Smooth muscle cell (in vitro differentiated cells): ENCODE data around the gene FKBP15. TPM values are rescaled to one million over a fixed set of nuclear protein-coding genes. Genes with fewer than 3 reads are reported as not detected.

Experiments used
- DNase-seq: peaks from one replicate; lab custom pipeline; 2025; ENCODE audit not compliant: unreplicated experiment; lab: John Stamatoyannopoulos, UW
- H2AFZ ChIP-seq: fragments of 200-600 bp; sonication (generic); 2 replicates; pipeline ENCODE4 v1.6.0; 2016; ENCODE audit warnings: antibody characterized with exemption, low read depth, mild to moderate bottlenecking
- H3F3A ChIP-seq: fragments of 200-600 bp; sonication (generic); 2 replicates; pipeline ENCODE4 v1.6.0; 2017; ENCODE audit warnings: antibody characterized with exemption, low read depth
- H3K27ac ChIP-seq: fragments of 200-600 bp; sonication (generic); 2 replicates; pipeline ENCODE4 v1.5.1; 2016; ENCODE audit warnings: low read depth, mild to moderate bottlenecking
- H3K27me3 ChIP-seq: fragments of 200-600 bp; sonication (generic); 2 replicates; pipeline ENCODE4 v1.6.1; 2016; ENCODE audit warnings: low read depth, mild to moderate bottlenecking
- H3K36me3 ChIP-seq: fragments of 200-600 bp; sonication (generic); 2 replicates; pipeline ENCODE4 v1.5.1; 2016; ENCODE audit warnings: low read depth
- H3K4me1 ChIP-seq: fragments of 200-600 bp; sonication (generic); 2 replicates; pipeline ENCODE4 v1.5.1; 2016; ENCODE audit warnings: low read depth
- H3K4me2 ChIP-seq: fragments of 200-600 bp; sonication (generic); 2 replicates; pipeline ENCODE4 v1.6.0; 2016; ENCODE audit warnings: mild to moderate bottlenecking
- H3K4me3 ChIP-seq: fragments of 200-600 bp; sonication (generic); 2 replicates; pipeline ENCODE4 v1.5.1; 2016; ENCODE audit warnings: mild to moderate bottlenecking
- H3K79me2 ChIP-seq: fragments of 200-600 bp; sonication (generic); 2 replicates; pipeline ENCODE4 v1.6.0; 2016; ENCODE audit warnings: low read depth, mild to moderate bottlenecking
- H3K9ac ChIP-seq: fragments of 200-600 bp; sonication (generic); 2 replicates; pipeline ENCODE4 v1.6.0; 2016; ENCODE audit warnings: low read depth
- H3K9me3 ChIP-seq: fragments of 200-600 bp; sonication (generic); replicated peaks from 2 replicates; pipeline ENCODE4 v1.5.1; 2016; ENCODE audit warnings: low read depth
- H4K20me1 ChIP-seq: fragments of 200-600 bp; sonication (generic); 2 replicates; pipeline ENCODE4 v1.6.0; 2016; ENCODE audit warnings: low read depth
- CTCF ChIP-seq: fragments of 200-600 bp; sonication (generic); IDR thresholded peaks from 2 replicates; pipeline ENCODE4 v1.5.1; 2017; ENCODE audit warnings: borderline replicate concordance, mild to moderate bottlenecking, antibody characterized with exemption; ENCODE audit not compliant: insufficient read depth, poor library complexity, severe bottlenecking
- WGBS: methylation state at CpG from one replicate; pipeline ENCODE4 v1.1.7; 2016; ENCODE audit warnings: low lambda C conversion rate; 5-methylcytosine and 5-hydroxymethylcytosine counted together
- polyA plus RNA-seq: library from polyadenylated mRNA; unstranded; fragments of >200 nt; fragmentation: Nextera tagmentation; extraction: Ambion mirVana; gene quantifications from 2 replicates; pipeline ENCODE4 v1.2.1, GENCODE V29; 2016
- total RNA-seq: library from RNA; depleted of rRNA; stranded (reverse); fragments of >200 nt; gene quantifications from 2 replicates; pipeline ENCODE4 v1.2.3, GENCODE V29; 2014

The FKBP15 gene
- total and polyA plus RNA-seq, 2 experiments from 2014 or later = 13.0 to 27.9 TPM

- Histone ChIP-seq H2AFZ (no peak overlapping the region), H4K20me1 (peaks cover 11% of the 10 kb centered on the region), H3K4me2 (no peak overlapping the region), H3K27ac (no peak overlapping the region), H3K9ac (no peak overlapping the region), H3K79me2 (peaks cover 9% of the 10 kb centered on the region), H3K9me3 (no peaks in the 10 kb centered on the region), H3F3A (no peaks in the 10 kb centered on the region), H3K27me3 (no peaks in the 10 kb centered on the region), H3K36me3 (peaks cover 34% of the 10 kb centered on the region), H3K4me3 (no peak overlapping the region), H3K4me1 (no peaks in the 10 kb centered on the region)
- DNase-seq = no peak
- WGBS = 100% methylated on average over 1 of the region's 1 CpG
- no peak for TF ChIP-seq CTCF
Measured at GRCh38 chr9:113205861-113206260, 15.2 kb downstream of the FKBP15 start.

- Histone ChIP-seq H3K9ac (no peak overlapping the region), H3K36me3 (peaks cover 34% of the 10 kb centered on the region), H3K4me3 (no peak overlapping the region), H3K4me2 (no peak overlapping the region), H2AFZ (no peak overlapping the region), H3K9me3 (no peaks in the 10 kb centered on the region), H3K27me3 (no peaks in the 10 kb centered on the region), H3K79me2 (peaks cover 9% of the 10 kb centered on the region), H3K27ac (no peak overlapping the region), H4K20me1 (peaks cover 11% of the 10 kb centered on the region), H3F3A (no peaks in the 10 kb centered on the region), H3K4me1 (no peaks in the 10 kb centered on the region)
- TF ChIP-seq CTCF = no peak
- no peak for DNase-seq
- 92% methylated on average over 2 of the region's 2 CpGs for WGBS
Measured at GRCh38 chr9:113205432-113205831, 15.6 kb downstream of the FKBP15 start.

GRCh38 chr9:113199683-113200329 lies 21.3 kb downstream of the FKBP15 start:
- no peak for TF ChIP-seq CTCF
- no peak overlapping the region for H3K4me2 ChIP-seq
- no peaks in the 10 kb centered on the region for H3F3A ChIP-seq
- DNase-seq = no peak
- H3K4me1 ChIP-seq = no peaks in the 10 kb centered on the region
- H2AFZ ChIP-seq = no peak overlapping the region
- no peaks in the 10 kb centered on the region for H3K9me3 ChIP-seq
- WGBS = 92% methylated on average over 4 of the region's 4 CpGs
- H3K79me2 ChIP-seq = no peaks in the 10 kb centered on the region
- H3K27ac ChIP-seq = no peak overlapping the region
- H3K9ac ChIP-seq = no peak overlapping the region
- peaks cover 36% of the 10 kb centered on the region for H3K36me3 ChIP-seq
- no peaks in the 10 kb centered on the region for H3K27me3 ChIP-seq
- H3K4me3 ChIP-seq = no peak overlapping the region
- no peaks in the 10 kb centered on the region for H4K20me1 ChIP-seq

GRCh38 chr9:113192455-113192854 lies 28.6 kb downstream of the FKBP15 start:
- no peak overlapping the region for H3K4me3 ChIP-seq
- no peaks in the 10 kb centered on the region for H4K20me1 ChIP-seq
- no peaks in the 10 kb centered on the region for H3K27me3 ChIP-seq
- no peak for DNase-seq
- H3K36me3 ChIP-seq = peaks cover 17% of the 10 kb centered on the region
- H3K79me2 ChIP-seq = no peaks in the 10 kb centered on the region
- 94% methylated on average over 2 of the region's 2 CpGs for WGBS
- no peaks in the 10 kb centered on the region for H3K9me3 ChIP-seq
- H3K4me2 ChIP-seq = no peak overlapping the region
- no peak for TF ChIP-seq CTCF
- no peaks in the 10 kb centered on the region for H3K4me1 ChIP-seq
- no peak overlapping the region for H3K27ac ChIP-seq
- H3K9ac ChIP-seq = no peak overlapping the region
- H3F3A ChIP-seq = no peaks in the 10 kb centered on the region
- no peak overlapping the region for H2AFZ ChIP-seq
